ENCODE measurements around the gene GALNS.

DNA sequence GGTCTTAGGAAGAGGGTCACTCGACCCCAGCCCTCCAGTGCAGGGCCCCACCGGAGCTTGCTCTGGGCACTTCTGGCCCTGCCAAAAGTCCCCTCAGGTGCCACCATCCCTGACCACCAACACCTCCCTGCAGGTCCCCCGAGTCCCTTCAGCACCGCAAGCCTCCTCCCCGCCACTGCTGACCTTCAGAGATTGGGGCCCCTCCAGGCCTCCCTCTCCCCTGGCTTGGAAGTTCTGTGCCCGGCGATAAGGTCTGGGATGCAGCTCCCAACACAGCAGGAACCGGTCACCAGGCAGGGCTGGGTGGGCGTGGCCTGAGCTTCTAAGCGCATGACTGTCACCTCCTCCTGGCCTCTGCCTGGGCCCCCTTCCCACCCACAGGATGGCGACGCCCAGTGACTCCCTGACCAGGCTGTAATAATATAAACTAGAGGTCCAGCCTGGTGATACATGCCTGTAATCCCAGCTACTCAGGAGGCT is 82.9 kb downstream of the GALNS start:
- TF ChIP-seq, protein P1, sequence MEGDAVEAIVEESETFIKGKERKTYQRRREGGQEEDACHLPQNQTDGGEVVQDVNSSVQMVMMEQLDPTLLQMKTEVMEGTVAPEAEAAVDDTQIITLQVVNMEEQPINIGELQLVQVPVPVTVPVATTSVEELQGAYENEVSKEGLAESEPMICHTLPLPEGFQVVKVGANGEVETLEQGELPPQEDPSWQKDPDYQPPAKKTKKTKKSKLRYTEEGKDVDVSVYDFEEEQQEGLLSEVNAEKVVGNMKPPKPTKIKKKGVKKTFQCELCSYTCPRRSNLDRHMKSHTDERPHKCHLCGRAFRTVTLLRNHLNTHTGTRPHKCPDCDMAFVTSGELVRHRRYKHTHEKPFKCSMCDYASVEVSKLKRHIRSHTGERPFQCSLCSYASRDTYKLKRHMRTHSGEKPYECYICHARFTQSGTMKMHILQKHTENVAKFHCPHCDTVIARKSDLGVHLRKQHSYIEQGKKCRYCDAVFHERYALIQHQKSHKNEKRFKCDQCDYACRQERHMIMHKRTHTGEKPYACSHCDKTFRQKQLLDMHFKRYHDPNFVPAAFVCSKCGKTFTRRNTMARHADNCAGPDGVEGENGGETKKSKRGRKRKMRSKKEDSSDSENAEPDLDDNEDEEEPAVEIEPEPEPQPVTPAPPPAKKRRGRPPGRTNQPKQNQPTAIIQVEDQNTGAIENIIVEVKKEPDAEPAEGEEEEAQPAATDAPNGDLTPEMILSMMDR (IDR thresholded peaks at IDR 0.05) = no peak
- TF ChIP-seq POLR2AphosphoS5 (IDR thresholded peaks at IDR 0.05) = no peak
